RWPE1 (cell line): ENCODE measurements around the gene FOXP1.

Experiments used
- CTCF ChIA-PET: fragments of 350-600 bp; sonication (Branson Sonifier 250); formaldehyde crosslinking; extraction: SDS; loops from one replicate; lab custom pipeline; 2021; lab: Yijun Ruan, JAX
- POLR2A ChIA-PET: fragments of 400-600 bp; formaldehyde crosslinking; extraction: SDS; loops from one replicate; lab custom pipeline; 2020; ENCODE audit warnings: antibody characterized with exemption; ENCODE audit not compliant: low non-redundant PET; lab: Yijun Ruan, JAX
- DNase-seq: peaks from one replicate; pipeline ENCODE4 v3.0.0; 2012; ENCODE audit warnings: low spot score
- H3K27ac ChIP-seq: fragments of 450-650 bp; 2 replicates; pipeline ENCODE4 v1.5.1; 2017
- CTCF ChIP-seq: fragments of 450-650 bp; conservative IDR thresholded peaks from 2 replicates; pipeline ENCODE4 v1.5.1; 2017; ENCODE audit warnings: low read depth, mild to moderate bottlenecking

FOXP1 gene

GRCh38 chr3:71260782-71261181 lies 322.7 kb downstream of the FOXP1 start:
- no peak for DNase-seq
- CTCF ChIA-PET: no interaction called here
- no peak for TF ChIP-seq CTCF
- POLR2A ChIA-PET: no interaction called here
- no peak overlapping the region for H3K27ac ChIP-seq

GRCh38 chr3:71258526-71258925 lies 325.0 kb downstream of the FOXP1 start:
- POLR2A ChIA-PET: no interaction called here
- CTCF ChIA-PET: interaction anchor here (0.6 to 1.2 kb wide), 3 partner anchors 11 to 599 kb away, joined by 3 to 4 read pairs (median 4); no protein-coding TSS in a partner anchor
- no peak for DNase-seq
- TF ChIP-seq CTCF: no peak
- peak overlapping the region; percentile 14; the same call in 1 of the 2 replicates for H3K27ac ChIP-seq

GRCh38 chr3:71258116-71258515 lies 325.4 kb downstream of the FOXP1 start:
- peak; percentile 37 for DNase-seq
- CTCF ChIA-PET: interaction anchor here (0.6 to 1.2 kb wide), 2 partner anchors 51 to 600 kb away, joined by 3 to 4 read pairs; no protein-coding TSS in a partner anchor
- POLR2A ChIA-PET: no interaction called here
- no peak overlapping the region; the same call in 1 of the 2 replicates for H3K27ac ChIP-seq
- TF ChIP-seq CTCF: no peak

- TF ChIP-seq CTCF: no peak
- H3K27ac ChIP-seq: no peak overlapping the region
- ChIA-PET CTCF (interaction anchor here (0.6 kb wide), 1 partner anchor 13 kb away, joined by 3 read pairs; no protein-coding TSS in a partner anchor), POLR2A (no interaction called here)
- no peak for DNase-seq
These were observed 328.0 kb downstream of the FOXP1 start for GRCh38 chr3:71255498-71255897.

GRCh38 chr3:71254281-71255057 lies 329.1 kb downstream of the FOXP1 start:
- no peak overlapping the region for H3K27ac ChIP-seq
- TF ChIP-seq CTCF: no peak
- ChIA-PET CTCF (no interaction called here), POLR2A (no interaction called here)
- DNase-seq: no peak

GRCh38 chr3:71253169-71253568 lies 330.4 kb downstream of the FOXP1 start:
- POLR2A ChIA-PET: no interaction called here
- CTCF ChIA-PET: no interaction called here
- no peak for TF ChIP-seq CTCF
- H3K27ac ChIP-seq: no peak overlapping the region
- no peak for DNase-seq
